CD14-positive monocyte (primary cell): ENCODE data around the gene RARRES2. TPM values are rescaled to one million over a fixed set of nuclear protein-coding genes. Genes with fewer than 3 reads are reported as not detected.

Experiments used
- DNase-seq, 3 donors: peaks; one replicate each; pipeline ENCODE4 v3.0.0-alpha.2; 2011 to 2022
- H2AFZ ChIP-seq: 2 replicates; pipeline ENCODE4 v1.6.0; 2012; ENCODE audit warnings: mild to moderate bottlenecking, low read depth, low read length, inconsistent platforms; ENCODE audit not compliant: insufficient read depth, poor library complexity, severe bottlenecking
- H3K27ac ChIP-seq, 2 donors: 1 replicate in 1 of 2; 2 replicates in 1 of 2; pipeline ENCODE4 v1.5.1; 2012 to 2013; ENCODE audit warnings: low read length in 2 of 2, control low read depth in 1 of 2, inconsistent platforms in 1 of 2, low read depth in 1 of 2, mild to moderate bottlenecking in 1 of 2
- H3K27me3 ChIP-seq, 2 donors: one replicate each; pipeline versions ENCODE4 v1.6.0 to v1.6.1; 2011 to 2013; ENCODE audit warnings: low read length in 2 of 2; ENCODE audit not compliant: control insufficient read depth in 2 of 2, insufficient read depth in 2 of 2
- H3K36me3 ChIP-seq, 2 donors: replicated peaks in 1 of 2; 1 replicate in 1 of 2; 2 replicates in 1 of 2; pipeline versions ENCODE4 v1.5.1 to v1.6.1; 2012 to 2013; ENCODE audit warnings: low read length in 2 of 2, control low read depth in 1 of 2, inconsistent platforms in 1 of 2, mild to moderate bottlenecking in 1 of 2; ENCODE audit not compliant: insufficient read depth in 2 of 2, control insufficient read depth in 1 of 2
- H3K4me1 ChIP-seq, 2 donors: 1 replicate in 1 of 2; 2 replicates in 1 of 2; pipeline versions ENCODE4 v1.5.1 to v1.6.1; 2012 to 2013; ENCODE audit warnings: low read length in 2 of 2, control low read depth in 1 of 2, inconsistent platforms in 1 of 2, mild to moderate bottlenecking in 1 of 2, moderate library complexity in 1 of 2; ENCODE audit not compliant: insufficient read depth in 2 of 2, control insufficient read depth in 1 of 2
- H3K4me2 ChIP-seq: replicated peaks from 2 replicates; pipeline ENCODE3; 2012; ENCODE audit warnings: low read length, moderate library complexity, mild to moderate bottlenecking; ENCODE audit not compliant: poor library complexity, severe bottlenecking; ENCODE audit errors: extremely low read depth
- H3K4me3 ChIP-seq, 3 experiments: fragments of 200-600 bp in 1 of 3; sonication (generic) in 1 of 3; replicated peaks in 1 of 3; 1 replicate in 2 of 3; 2 replicates in 1 of 3; pipeline ENCODE4 v1.5.1; 2011 to 2013; ENCODE audit warnings: low read length in 3 of 3, mild to moderate bottlenecking in 3 of 3, control low read depth in 2 of 3, low read depth in 2 of 3, inconsistent platforms in 1 of 3, moderate library complexity in 1 of 3
- H3K79me2 ChIP-seq: 2 replicates; pipeline ENCODE4 v1.6.0; 2012; ENCODE audit warnings: mild to moderate bottlenecking, control low read depth, inconsistent platforms, low read length, moderate library complexity; ENCODE audit not compliant: insufficient read depth
- H3K9ac ChIP-seq: 2 replicates; pipeline ENCODE4 v1.6.0; 2017; ENCODE audit warnings: low read length, mild to moderate bottlenecking; ENCODE audit not compliant: insufficient read depth, poor library complexity, severe bottlenecking
- H3K9me3 ChIP-seq, 2 donors: replicated peaks in 1 of 2; 1 replicate in 1 of 2; 2 replicates in 1 of 2; pipeline versions ENCODE4 v1.5.1 to v1.6.1; 2012 to 2013; ENCODE audit warnings: low read length in 2 of 2, control low read depth in 1 of 2; ENCODE audit not compliant: control insufficient read depth in 1 of 2, insufficient read depth in 1 of 2
- H4K20me1 ChIP-seq: 2 replicates; pipeline ENCODE4 v1.6.0; 2012; ENCODE audit warnings: mild to moderate bottlenecking, low read length, control low read depth, moderate library complexity; ENCODE audit not compliant: insufficient read depth
- H3K27ac Mint-ChIP-seq, 7 donors: one replicate each; pipeline ENCODE4 v1.8.0; 2020; ENCODE audit warnings: mild to moderate bottlenecking in 7 of 7, mixed read lengths in 7 of 7, moderate library complexity in 6 of 7, inconsistent platforms in 2 of 7
- H3K27me3 Mint-ChIP-seq, 3 donors: one replicate each; pipeline ENCODE4 v1.8.0; 2021 to 2022; ENCODE audit warnings: low read depth in 3 of 3, mild to moderate bottlenecking in 3 of 3, mixed read lengths in 3 of 3, moderate library complexity in 3 of 3, inconsistent platforms in 1 of 3
- H3K36me3 Mint-ChIP-seq, 2 donors: one replicate each; pipeline ENCODE4 v1.8.0; 2020; ENCODE audit warnings: mixed read lengths in 2 of 2, inconsistent platforms in 1 of 2, mild to moderate bottlenecking in 1 of 2
- H3K4me1 Mint-ChIP-seq: one replicate; pipeline ENCODE4 v1.8.0; 2020; ENCODE audit warnings: mild to moderate bottlenecking, mixed read lengths
- H3K4me3 Mint-ChIP-seq, 2 donors: one replicate each; pipeline ENCODE4 v1.8.0; 2020; ENCODE audit warnings: mild to moderate bottlenecking in 2 of 2, mixed read lengths in 2 of 2, moderate library complexity in 1 of 2
- H3K9me3 Mint-ChIP-seq, 7 donors: one replicate each; pipeline ENCODE4 v1.8.0; 2020 to 2022; ENCODE audit warnings: mixed read lengths in 7 of 7, mild to moderate bottlenecking in 6 of 7, moderate library complexity in 6 of 7, inconsistent platforms in 2 of 7
- WGBS: methylation state at CpG from one replicate; pipeline ENCODE4 v1.1.5; 2013; ENCODE audit warnings: missing lambda C conversion rate; ENCODE audit not compliant: insufficient coverage; 5-methylcytosine and 5-hydroxymethylcytosine counted together
- intact Hi-C, 2 donors: fragments of 100-400 bp; cut with micrococcal nuclease; formaldehyde crosslinking; loops; one replicate each; pipeline versions ENCODE4 v1.15.0 to v1.15.1; 2023
- polyA plus RNA-seq, 3 donors: library from polyadenylated mRNA; depleted of rRNA in 1 of 3; unstranded in 2 of 3; stranded (reverse) in 1 of 3; fragments of 300-500 nt in 2 of 3; fragments of >200 nt in 1 of 3; fragmentation: Illumina TruSeq in 2 of 3; gene quantifications; 1 replicate in 2 of 3; 2 replicates in 1 of 3; pipeline ENCODE4 v1.2.3, GENCODE V29; 2012 to 2021
- TF ChIP-seq, protein P1 (sequence below): fragments of 200-600 bp; IDR thresholded peaks from one replicate; pipeline ENCODE4 v1.8.0; 2022; ENCODE audit warnings: antibody characterized with exemption, mild to moderate bottlenecking

RARRES2 gene
- polyA plus RNA-seq, 3 donors, result not detected

- H3K27me3 Mint-ChIP-seq, result no peaks in the 10 kb centered on the region
- DNase-seq, result no peak
- Histone ChIP-seq H3K4me1 (peaks cover 27 to 36% of the 10 kb centered on the region in 2 donors), H3K4me3 (no peak overlapping the region), H3K36me3 (peaks cover 33 to 44% of the 10 kb centered on the region in 2 donors), H4K20me1 (peaks cover 57% of the 10 kb centered on the region), H3K9me3 (no peaks in the 10 kb centered on the region), H3K4me2 (no peak overlapping the region), H2AFZ (no peak overlapping the region), H3K79me2 (peaks cover 57% of the 10 kb centered on the region), H3K27me3 (no peaks in the 10 kb centered on the region), H3K27ac (no peak overlapping the region), H3K9ac (no peak overlapping the region)
- WGBS, result 97% methylated on average over 60 of the region's 79 CpGs
- peaks cover 41% of the 10 kb centered on the region for H3K4me1 Mint-ChIP-seq
- H3K36me3 Mint-ChIP-seq, result peaks cover 26 to 54% of the 10 kb centered on the region in 2 donors
- peak overlapping the region in 3 of 7 donors; percentile 60 to 67 (median 62) for H3K27ac Mint-ChIP-seq
- TF ChIP-seq, protein P1, sequence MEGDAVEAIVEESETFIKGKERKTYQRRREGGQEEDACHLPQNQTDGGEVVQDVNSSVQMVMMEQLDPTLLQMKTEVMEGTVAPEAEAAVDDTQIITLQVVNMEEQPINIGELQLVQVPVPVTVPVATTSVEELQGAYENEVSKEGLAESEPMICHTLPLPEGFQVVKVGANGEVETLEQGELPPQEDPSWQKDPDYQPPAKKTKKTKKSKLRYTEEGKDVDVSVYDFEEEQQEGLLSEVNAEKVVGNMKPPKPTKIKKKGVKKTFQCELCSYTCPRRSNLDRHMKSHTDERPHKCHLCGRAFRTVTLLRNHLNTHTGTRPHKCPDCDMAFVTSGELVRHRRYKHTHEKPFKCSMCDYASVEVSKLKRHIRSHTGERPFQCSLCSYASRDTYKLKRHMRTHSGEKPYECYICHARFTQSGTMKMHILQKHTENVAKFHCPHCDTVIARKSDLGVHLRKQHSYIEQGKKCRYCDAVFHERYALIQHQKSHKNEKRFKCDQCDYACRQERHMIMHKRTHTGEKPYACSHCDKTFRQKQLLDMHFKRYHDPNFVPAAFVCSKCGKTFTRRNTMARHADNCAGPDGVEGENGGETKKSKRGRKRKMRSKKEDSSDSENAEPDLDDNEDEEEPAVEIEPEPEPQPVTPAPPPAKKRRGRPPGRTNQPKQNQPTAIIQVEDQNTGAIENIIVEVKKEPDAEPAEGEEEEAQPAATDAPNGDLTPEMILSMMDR, result no peak
- intact Hi-C loops, result loop anchor here in 1 of 2 donors (10.0 kb wide), 1 partner anchor 712 kb away; the partner anchor contains the start of genes AGAP3, FASTK and TMUB1
- H3K9me3 Mint-ChIP-seq, result peaks cover 0 to 2% (median 0%) of the 10 kb centered on the region in 7 donors
- no peak overlapping the region for H3K4me3 Mint-ChIP-seq
Measured at GRCh38 chr7:150372271-150373048, 31.0 kb upstream of the RARRES2 start.

DNA sequence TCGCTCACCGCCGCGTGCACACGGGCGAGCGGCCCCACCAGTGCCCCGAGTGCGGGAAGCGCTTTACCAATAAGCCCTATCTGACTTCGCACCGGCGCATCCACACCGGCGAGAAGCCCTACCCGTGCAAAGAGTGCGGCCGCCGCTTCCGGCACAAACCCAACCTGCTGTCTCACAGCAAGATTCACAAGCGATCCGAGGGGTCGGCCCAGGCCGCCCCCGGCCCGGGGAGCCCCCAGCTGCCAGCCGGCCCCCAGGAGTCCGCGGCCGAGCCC is 30.5 kb upstream of the RARRES2 start:
- TF ChIP-seq, protein P1, result no peak
- no peak overlapping the region for H3K9ac ChIP-seq
- peaks cover 25 to 39% of the 10 kb centered on the region in 2 donors for H3K4me1 ChIP-seq
- peaks cover 40% of the 10 kb centered on the region for H3K4me1 Mint-ChIP-seq
- H3K9me3 Mint-ChIP-seq, result peaks cover 0 to 2% (median 0%) of the 10 kb centered on the region in 7 donors
- no peak overlapping the region for H2AFZ ChIP-seq
- no peaks in the 10 kb centered on the region for H3K9me3 ChIP-seq
- H3K4me3 Mint-ChIP-seq, result no peak overlapping the region
- no peak for DNase-seq
- 99% methylated on average over 30 of the region's 30 CpGs for WGBS
- H3K4me2 ChIP-seq, result no peak overlapping the region
- H3K4me3 ChIP-seq, result no peak overlapping the region
- no peak overlapping the region for H3K27ac ChIP-seq
- no peaks in the 10 kb centered on the region for H3K27me3 ChIP-seq
- peaks cover 57% of the 10 kb centered on the region for H3K79me2 ChIP-seq
- intact Hi-C loops, result loop anchor here in 1 of 2 donors (10.0 kb wide), 1 partner anchor 713 kb away; the partner anchor contains the start of genes AGAP3, FASTK and TMUB1
- peaks cover 57% of the 10 kb centered on the region for H4K20me1 ChIP-seq
- H3K27ac Mint-ChIP-seq, result no peak overlapping the region
- peaks cover 26 to 54% of the 10 kb centered on the region in 2 donors for H3K36me3 Mint-ChIP-seq
- no peaks in the 10 kb centered on the region for H3K27me3 Mint-ChIP-seq
- peaks cover 33 to 44% of the 10 kb centered on the region in 2 donors for H3K36me3 ChIP-seq
